Omental fat pad (tissue), 4 donors: ENCODE data around the gene GMDS. TPM values are rescaled to one million over a fixed set of nuclear protein-coding genes. Genes with fewer than 3 reads are reported as not detected.

Experiments
- ATAC-seq: fragments of 150-250 bp; one replicate; pipeline ENCODE4 v1.9.1; 2016; ENCODE audit warnings: mild to moderate bottlenecking, moderate library complexity; ENCODE audit not compliant: low FRiP score
- DNase-seq: peaks from one replicate; pipeline ENCODE4 v3.0.0-alpha.2; 2019; ENCODE audit warnings: low spot score
- total RNA-seq, 4 donors: library from RNA; depleted of rRNA; stranded (reverse); fragments of >200 nt; gene quantifications; one replicate each; pipeline ENCODE4 v1.1.0, GENCODE V29; 2016
- TF ChIP-seq, protein P1 (sequence below), 3 donors: fragments of 450-650 bp; IDR thresholded peaks; one replicate each; pipeline ENCODE4 v1.5.1; 2016 to 2017; ENCODE audit warnings: antibody characterized with exemption in 3 of 3, mild to moderate bottlenecking in 3 of 3, moderate library complexity in 2 of 3

Gene GMDS
- total RNA-seq, 4 donors from 2014 or later, result 5.6 to 20.6 (median 10.7) TPM

- ATAC-seq, result no peak
- no peak for DNase-seq
- TF ChIP-seq, protein P1, sequence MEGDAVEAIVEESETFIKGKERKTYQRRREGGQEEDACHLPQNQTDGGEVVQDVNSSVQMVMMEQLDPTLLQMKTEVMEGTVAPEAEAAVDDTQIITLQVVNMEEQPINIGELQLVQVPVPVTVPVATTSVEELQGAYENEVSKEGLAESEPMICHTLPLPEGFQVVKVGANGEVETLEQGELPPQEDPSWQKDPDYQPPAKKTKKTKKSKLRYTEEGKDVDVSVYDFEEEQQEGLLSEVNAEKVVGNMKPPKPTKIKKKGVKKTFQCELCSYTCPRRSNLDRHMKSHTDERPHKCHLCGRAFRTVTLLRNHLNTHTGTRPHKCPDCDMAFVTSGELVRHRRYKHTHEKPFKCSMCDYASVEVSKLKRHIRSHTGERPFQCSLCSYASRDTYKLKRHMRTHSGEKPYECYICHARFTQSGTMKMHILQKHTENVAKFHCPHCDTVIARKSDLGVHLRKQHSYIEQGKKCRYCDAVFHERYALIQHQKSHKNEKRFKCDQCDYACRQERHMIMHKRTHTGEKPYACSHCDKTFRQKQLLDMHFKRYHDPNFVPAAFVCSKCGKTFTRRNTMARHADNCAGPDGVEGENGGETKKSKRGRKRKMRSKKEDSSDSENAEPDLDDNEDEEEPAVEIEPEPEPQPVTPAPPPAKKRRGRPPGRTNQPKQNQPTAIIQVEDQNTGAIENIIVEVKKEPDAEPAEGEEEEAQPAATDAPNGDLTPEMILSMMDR (IDR thresholded peaks at IDR 0.05), result no peak
These were observed 442.7 kb downstream of the GMDS start for GRCh38 chr6:1802491-1803395.

DNA sequence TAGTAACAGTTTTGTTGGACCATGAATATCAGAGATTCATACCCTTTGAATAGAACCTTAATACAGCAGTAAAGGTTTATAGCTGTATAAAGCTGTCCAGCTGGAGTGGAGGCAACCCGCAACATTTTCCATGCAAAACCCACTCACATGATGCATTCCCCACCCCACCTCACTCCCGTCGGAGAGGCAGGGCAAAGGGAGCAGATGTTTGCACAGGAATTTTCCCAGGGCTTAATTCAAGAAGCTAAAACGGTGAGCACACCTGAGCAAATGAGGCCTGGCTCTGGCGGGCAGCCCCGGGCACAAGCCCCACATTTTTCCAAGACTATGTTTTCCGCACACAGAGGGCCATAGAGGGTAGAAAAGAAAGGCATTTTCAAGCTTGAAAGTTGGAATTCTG is 444.0 kb downstream of the GMDS start:
- DNase-seq (no peak), ATAC-seq (no peak)
- TF ChIP-seq, protein P1 (IDR thresholded peaks at IDR 0.05), result no peak

GRCh38 chr6:1800845-1801244 is 444.6 kb downstream of the GMDS start:
- DNase-seq (no peak), ATAC-seq (no peak)
- TF ChIP-seq, protein P1 (IDR thresholded peaks at IDR 0.05), result no peak

- no peak for DNase-seq
- no peak for ATAC-seq
These were observed 446.5 kb downstream of the GMDS start for GRCh38 chr6:1798965-1799325.

DNA sequence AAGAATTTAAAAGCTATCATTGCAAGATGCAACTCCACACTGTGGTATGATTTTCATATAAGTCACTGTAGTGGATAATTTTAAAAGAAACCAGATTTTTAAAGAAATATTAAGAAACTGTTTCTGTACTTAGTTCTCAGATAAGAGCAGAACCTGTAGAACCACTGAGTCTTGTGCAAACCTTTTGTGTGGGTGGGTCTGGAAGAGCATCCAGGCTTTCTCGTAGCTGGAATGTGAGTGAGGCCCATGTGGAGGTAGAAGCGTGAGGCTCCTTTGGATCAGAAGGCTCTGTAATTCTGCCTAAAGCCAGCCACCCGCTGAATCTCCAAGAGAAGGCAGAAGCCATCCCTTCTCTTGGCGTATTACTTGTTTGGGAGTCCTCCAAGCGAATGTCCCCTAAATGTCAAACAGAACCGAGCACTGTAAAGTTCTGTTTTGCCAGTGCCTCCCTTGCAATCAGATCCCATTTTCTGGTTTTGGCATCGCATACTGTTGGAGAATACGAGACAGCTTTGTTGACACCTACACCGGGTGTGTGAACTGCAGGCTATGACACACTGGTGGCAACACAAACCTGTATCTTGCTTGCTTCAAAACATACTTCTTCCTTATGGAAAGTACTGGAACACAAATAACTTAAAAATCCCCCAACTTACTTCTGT is 447.0 kb downstream of the GMDS start:
- DNase-seq (no peak), ATAC-seq (peak; percentile 73)
- TF ChIP-seq, protein P1 (IDR thresholded peaks at IDR 0.05), result no peak

More at GRCh38 chr6:1798965-1799325, 446.5 kb downstream of the GMDS start:
- TF ChIP-seq, protein P1 (IDR thresholded peaks at IDR 0.05), result no peak

- peak; percentile 51 for ATAC-seq
- no peak for DNase-seq
- TF ChIP-seq, protein P1 (IDR thresholded peaks at IDR 0.05), result no peak
These were observed 447.6 kb downstream of the GMDS start for GRCh38 chr6:1797801-1798200.
